Natural killer cell treated with Interleukin-12 subunit alpha and Interleukin-12 subunit beta and Interleukin-15 and Interleukin-18, amount 100 ng/mL, for 72 hours (primary cell): Measurements from ENCODE around the gene GRK3. TPM values are rescaled to one million over a fixed set of nuclear protein-coding genes. Genes with fewer than 3 reads are reported as not detected.
A peak's percentile ranks its signal among the peaks of the same experiment; 100 is the strongest.
"Not testable (repeated sequence)": the region's sequence is repeated elsewhere in the genome, so short reads cannot be mapped to it uniquely, and the experiment has no call there.

Experiments
- ATAC-seq, 2 donors: fragments of 150-1000 bp; cut with Tn5 transposase in 1 of 2; sonication (Bioruptor Pico), chemical (Tn5 transposase) in 1 of 2; 2 replicates each; pipeline ENCODE4 v1.10.0; 2021
- DNase-seq: peaks from one replicate; pipeline ENCODE4 v3.0.0; 2022; ENCODE audit warnings: low spot score
- H3K27ac Mint-ChIP-seq, 2 donors: 1 replicate in 1 of 2; 2 replicates in 1 of 2; pipeline ENCODE4 v1.8.0; 2022; ENCODE audit warnings: mixed read lengths in 2 of 2, mild to moderate bottlenecking in 1 of 2, moderate library complexity in 1 of 2
- H3K27me3 Mint-ChIP-seq, 2 donors: 1 replicate in 1 of 2; 2 replicates in 1 of 2; pipeline ENCODE4 v1.8.0; 2022; ENCODE audit warnings: mixed read lengths in 2 of 2
- H3K36me3 Mint-ChIP-seq: one replicate; pipeline ENCODE4 v1.8.0; 2022; ENCODE audit warnings: mixed read lengths
- H3K4me1 Mint-ChIP-seq, 2 donors: 1 replicate in 1 of 2; 2 replicates in 1 of 2; pipeline ENCODE4 v1.8.0; 2022; ENCODE audit warnings: low read depth in 2 of 2, mixed read lengths in 2 of 2, mild to moderate bottlenecking in 1 of 2
- H3K4me3 Mint-ChIP-seq: one replicate; pipeline ENCODE4 v1.8.0; 2022; ENCODE audit warnings: mixed read lengths
- H3K9me3 Mint-ChIP-seq: 2 replicates; pipeline ENCODE4 v1.8.0; 2022; ENCODE audit warnings: mixed read lengths
- total RNA-seq, 2 donors: library from RNA; stranded (reverse); gene quantifications; one replicate each; pipeline ENCODE4 v1.2.3, GENCODE V29; 2022

The GRK3 gene
- total RNA-seq, 2 donors from 2014 or later = 2.8 to 3.0 TPM

GRCh38 chr22:25698461-25698860 is 134.0 kb downstream of the GRK3 start:
- Mint-ChIP-seq H3K27me3 (peaks cover 0 to 23% of the 10 kb centered on the region in 2 donors), H3K4me1 (peaks cover 0 to 5% of the 10 kb centered on the region in 2 donors), H3K4me3 (no peak overlapping the region), H3K36me3 (no peaks in the 10 kb centered on the region), H3K9me3 (no peaks in the 10 kb centered on the region), H3K27ac (no peak overlapping the region)
- ATAC-seq (no peak), DNase-seq (no peak)

- no peak for DNase-seq
- H3K4me3 Mint-ChIP-seq = no peak overlapping the region
- peaks cover 0 to 5% of the 10 kb centered on the region in 2 donors for H3K4me1 Mint-ChIP-seq
- no peaks in the 10 kb centered on the region for H3K9me3 Mint-ChIP-seq
- H3K36me3 Mint-ChIP-seq = no peaks in the 10 kb centered on the region
- no peak for ATAC-seq
- no peak overlapping the region for H3K27ac Mint-ChIP-seq
- H3K27me3 Mint-ChIP-seq = peaks cover 0 to 23% of the 10 kb centered on the region in 2 donors
These were observed 134.5 kb downstream of the GRK3 start for GRCh38 chr22:25698978-25699377.

GRCh38 chr22:25701056-25701780 is 136.7 kb downstream of the GRK3 start:
- H3K9me3 Mint-ChIP-seq = no peaks in the 10 kb centered on the region
- H3K4me1 Mint-ChIP-seq = peaks cover 0 to 5% of the 10 kb centered on the region in 2 donors
- no peak overlapping the region for H3K27ac Mint-ChIP-seq
- H3K27me3 Mint-ChIP-seq = peaks cover 0 to 23% of the 10 kb centered on the region in 2 donors
- ATAC-seq = no peak
- no peak overlapping the region for H3K4me3 Mint-ChIP-seq
- H3K36me3 Mint-ChIP-seq = no peaks in the 10 kb centered on the region
- DNase-seq = no peak

GRCh38 chr22:25702040-25702439 is 137.6 kb downstream of the GRK3 start:
- Mint-ChIP-seq H3K9me3 (no peaks in the 10 kb centered on the region), H3K36me3 (no peaks in the 10 kb centered on the region), H3K27me3 (peaks cover 0 to 20% of the 10 kb centered on the region in 2 donors), H3K4me1 (peaks cover 0 to 5% of the 10 kb centered on the region in 2 donors), H3K27ac (no peak overlapping the region), H3K4me3 (no peak overlapping the region)
- no peak for ATAC-seq
- DNase-seq = no peak

GRCh38 chr22:25702571-25703167 is 138.2 kb downstream of the GRK3 start:
- H3K27me3 Mint-ChIP-seq = peaks cover 0 to 13% of the 10 kb centered on the region in 2 donors
- no peaks in the 10 kb centered on the region for H3K36me3 Mint-ChIP-seq
- ATAC-seq (peak in 1 of 2 donors; percentile 53), DNase-seq (no peak)
- no peak overlapping the region for H3K27ac Mint-ChIP-seq
- no peaks in the 10 kb centered on the region for H3K9me3 Mint-ChIP-seq
- peaks cover 0 to 5% of the 10 kb centered on the region in 2 donors for H3K4me1 Mint-ChIP-seq
- no peak overlapping the region for H3K4me3 Mint-ChIP-seq

- H3K27me3 Mint-ChIP-seq = peaks cover 0 to 6% of the 10 kb centered on the region in 2 donors
- H3K4me3 Mint-ChIP-seq = no peak overlapping the region
- peaks cover under 1 to 5% of the 10 kb centered on the region in 2 donors for H3K4me1 Mint-ChIP-seq
- H3K27ac Mint-ChIP-seq = no peak overlapping the region
- DNase-seq (no peak), ATAC-seq (no peak)
- no peaks in the 10 kb centered on the region for H3K9me3 Mint-ChIP-seq
- H3K36me3 Mint-ChIP-seq = no peaks in the 10 kb centered on the region
These were observed 140.2 kb downstream of the GRK3 start for GRCh38 chr22:25704701-25705100.

GRCh38 chr22:25706197-25706596 is 141.7 kb downstream of the GRK3 start:
- ATAC-seq (peak in 1 of 2 donors; percentile 28), DNase-seq (no peak)
- Mint-ChIP-seq H3K36me3 (no peaks in the 10 kb centered on the region), H3K4me1 (peaks cover 3 to 5% of the 10 kb centered on the region in 2 donors), H3K9me3 (no peaks in the 10 kb centered on the region), H3K27me3 (no peaks in the 10 kb centered on the region), H3K4me3 (no peak overlapping the region), H3K27ac (no peak overlapping the region)

GRCh38 chr22:25708430-25708829 is 144.0 kb downstream of the GRK3 start:
- H3K9me3 Mint-ChIP-seq, H3K4me3 Mint-ChIP-seq, H3K27me3 Mint-ChIP-seq, H3K27ac Mint-ChIP-seq, DNase-seq, H3K36me3 Mint-ChIP-seq, ATAC-seq, H3K4me1 Mint-ChIP-seq: not testable (repeated sequence)

- H3K36me3 Mint-ChIP-seq = no peaks in the 10 kb centered on the region
- ATAC-seq = peak in 1 of 2 donors; percentile 68
- no peaks in the 10 kb centered on the region for H3K9me3 Mint-ChIP-seq
- H3K27ac Mint-ChIP-seq = no peak overlapping the region
- H3K4me3 Mint-ChIP-seq = no peak overlapping the region
- peaks cover 0 to 3% of the 10 kb centered on the region in 2 donors for H3K4me1 Mint-ChIP-seq
- no peak for DNase-seq
- peaks cover 0 to 5% of the 10 kb centered on the region in 2 donors for H3K27me3 Mint-ChIP-seq
These were observed 145.3 kb downstream of the GRK3 start for GRCh38 chr22:25709758-25710157.

GRCh38 chr22:25710501-25710900 is 146.0 kb downstream of the GRK3 start:
- peaks cover 0 to 3% of the 10 kb centered on the region in 2 donors for H3K4me1 Mint-ChIP-seq
- no peaks in the 10 kb centered on the region for H3K36me3 Mint-ChIP-seq
- DNase-seq = no peak

GRCh38 chr22:25711491-25711890 is 147.0 kb downstream of the GRK3 start:
- no peak for ATAC-seq
- no peak overlapping the region for H3K4me3 Mint-ChIP-seq

More at GRCh38 chr22:25710501-25710900, 146.0 kb downstream of the GRK3 start:
- H3K27ac Mint-ChIP-seq = no peak overlapping the region
- H3K27me3 Mint-ChIP-seq = peaks cover 0 to 5% of the 10 kb centered on the region in 2 donors
- no peak overlapping the region for H3K4me3 Mint-ChIP-seq
- no peaks in the 10 kb centered on the region for H3K9me3 Mint-ChIP-seq
- no peak for ATAC-seq

GRCh38 chr22:25712661-25713400 is 148.4 kb downstream of the GRK3 start:
- Mint-ChIP-seq H3K36me3 (no peaks in the 10 kb centered on the region), H3K27me3 (peaks cover 0 to 5% of the 10 kb centered on the region in 2 donors), H3K9me3 (no peaks in the 10 kb centered on the region), H3K4me1 (peaks cover 0 to 3% of the 10 kb centered on the region in 2 donors), H3K27ac (no peak overlapping the region), H3K4me3 (no peak overlapping the region)
- DNase-seq = no peak
- ATAC-seq = no peak

More at GRCh38 chr22:25711491-25711890, 147.0 kb downstream of the GRK3 start:
- Mint-ChIP-seq H3K36me3 (no peaks in the 10 kb centered on the region), H3K4me1 (peaks cover 0 to 3% of the 10 kb centered on the region in 2 donors), H3K9me3 (no peaks in the 10 kb centered on the region), H3K27ac (no peak overlapping the region), H3K27me3 (peaks cover 0 to 5% of the 10 kb centered on the region in 2 donors)
- DNase-seq = no peak

- ATAC-seq = no peak
- Mint-ChIP-seq H3K4me3 (no peak overlapping the region), H3K27ac (no peak overlapping the region), H3K36me3 (no peaks in the 10 kb centered on the region), H3K4me1 (peaks cover 0 to 3% of the 10 kb centered on the region in 2 donors), H3K27me3 (peaks cover 0 to 5% of the 10 kb centered on the region in 2 donors), H3K9me3 (no peaks in the 10 kb centered on the region)
- DNase-seq = no peak
These were observed 149.6 kb downstream of the GRK3 start for GRCh38 chr22:25714070-25714469.

- no peak for DNase-seq
- Mint-ChIP-seq H3K4me3 (no peak overlapping the region), H3K9me3 (no peaks in the 10 kb centered on the region)
These were observed 150.3 kb downstream of the GRK3 start for GRCh38 chr22:25714739-25715138.

More at GRCh38 chr22:25714739-25715138, 150.3 kb downstream of the GRK3 start:
- Mint-ChIP-seq H3K27ac (no peak overlapping the region), H3K27me3 (peaks cover 0 to 5% of the 10 kb centered on the region in 2 donors), H3K36me3 (no peaks in the 10 kb centered on the region), H3K4me1 (peaks cover 0 to 3% of the 10 kb centered on the region in 2 donors)
- no peak for ATAC-seq
